Ectodermal cell (in vitro differentiated cells): Measurements from ENCODE around the gene ACSF2.
A peak's percentile ranks its signal among the peaks of the same experiment; 100 is the strongest.

Experiments used
- H3K27ac ChIP-seq: 2 replicates; pipeline ENCODE4 v1.7.0; 2013; ENCODE audit warnings: mild to moderate bottlenecking, low read depth, low read length; ENCODE audit not compliant: insufficient read depth, poor library complexity, severe bottlenecking
- H3K27me3 ChIP-seq: 2 replicates; pipeline ENCODE4 v1.7.0; 2013; ENCODE audit warnings: mild to moderate bottlenecking, low read length; ENCODE audit not compliant: insufficient read depth, control insufficient read depth, poor library complexity, severe bottlenecking
- H3K36me3 ChIP-seq: one replicate; pipeline ENCODE4 v1.7.0; 2013; ENCODE audit warnings: low read length; ENCODE audit not compliant: control insufficient read depth, insufficient read depth
- H3K4me1 ChIP-seq: one replicate; pipeline ENCODE4 v1.7.0; 2013; ENCODE audit warnings: low read length; ENCODE audit not compliant: control insufficient read depth, insufficient read depth
- H3K4me3 ChIP-seq: 2 replicates; pipeline ENCODE4 v1.7.0; 2013; ENCODE audit warnings: low read depth, low read length, control low read depth; ENCODE audit not compliant: insufficient read depth
- H3K9me3 ChIP-seq: 2 replicates; pipeline ENCODE4 v1.7.0; 2013; ENCODE audit warnings: mild to moderate bottlenecking, low read length, moderate library complexity; ENCODE audit not compliant: control insufficient read depth
- WGBS, 2 experiments: methylation state at CpG; one replicate each; pipeline ENCODE4 v1.1.7; 2013; ENCODE audit warnings: missing lambda C conversion rate in 2 of 2; 5-methylcytosine and 5-hydroxymethylcytosine counted together

ACSF2 gene

GRCh38 chr17:50501054-50501453, 75.0 kb downstream of the ACSF2 start:
- Histone ChIP-seq H3K27me3 (no peaks in the 10 kb centered on the region), H3K9me3 (no peaks in the 10 kb centered on the region), H3K4me1 (peaks cover 8% of the 10 kb centered on the region), H3K36me3 (no peaks in the 10 kb centered on the region), H3K27ac (no peak overlapping the region), H3K4me3 (no peak overlapping the region)
- 71 to 77% methylated on average over 4 of the region's 5 CpGs for WGBS, 2 experiments

- H3K36me3 ChIP-seq = no peaks in the 10 kb centered on the region
- no peaks in the 10 kb centered on the region for H3K27me3 ChIP-seq
- H3K9me3 ChIP-seq = no peaks in the 10 kb centered on the region
- H3K27ac ChIP-seq = no peak overlapping the region
- peaks cover 8% of the 10 kb centered on the region for H3K4me1 ChIP-seq
- no peak overlapping the region for H3K4me3 ChIP-seq
- WGBS, 2 experiments = 89 to 92% methylated on average over 9 of the region's 9 CpGs
Measured at GRCh38 chr17:50502301-50502990, 76.4 kb downstream of the ACSF2 start.

- Histone ChIP-seq H3K4me3 (no peak overlapping the region), H3K4me1 (peaks cover 12% of the 10 kb centered on the region), H3K27ac (no peak overlapping the region), H3K9me3 (no peaks in the 10 kb centered on the region), H3K36me3 (no peaks in the 10 kb centered on the region), H3K27me3 (no peaks in the 10 kb centered on the region)
- 85 to 86% methylated on average over 7 of the region's 7 CpGs for WGBS, 2 experiments
Measured at GRCh38 chr17:50505591-50506130, 79.6 kb downstream of the ACSF2 start.

GRCh38 chr17:50506298-50506697, 80.3 kb downstream of the ACSF2 start:
- Histone ChIP-seq H3K4me1 (peaks cover 18% of the 10 kb centered on the region), H3K27ac (no peak overlapping the region), H3K9me3 (no peaks in the 10 kb centered on the region), H3K27me3 (no peaks in the 10 kb centered on the region), H3K4me3 (no peak overlapping the region), H3K36me3 (no peaks in the 10 kb centered on the region)
- 89% methylated on average over 7 of the region's 7 CpGs for WGBS, 2 experiments

GRCh38 chr17:50507871-50508572, 82.0 kb downstream of the ACSF2 start, which contains the start of gene MYCBPAP:
TSS of gene MYCBPAP (plus strand) at chr17:50508439. CDS start at chr17:50508675, 236 bp downstream.
- H3K9me3 ChIP-seq = no peaks in the 10 kb centered on the region
- H3K4me1 ChIP-seq = peaks cover 23% of the 10 kb centered on the region
- H3K27ac ChIP-seq = no peak within 1 kb of the TSS
- H3K4me3 ChIP-seq = peak within 1 kb of the TSS; percentile 59
- 12% methylated on average over 66 of the region's 66 CpGs for WGBS, 2 experiments
- no peaks in the 10 kb centered on the region for H3K27me3 ChIP-seq
- no peaks in the 10 kb centered on the region for H3K36me3 ChIP-seq

- H3K4me1 ChIP-seq = peaks cover 20% of the 10 kb centered on the region
- H3K4me3 ChIP-seq = peak overlapping the region; percentile 59
- H3K9me3 ChIP-seq = no peaks in the 10 kb centered on the region
- H3K36me3 ChIP-seq = no peaks in the 10 kb centered on the region
- no peak overlapping the region for H3K27ac ChIP-seq
- 27% methylated on average over 32 of the region's 32 CpGs for WGBS, 2 experiments
- no peaks in the 10 kb centered on the region for H3K27me3 ChIP-seq
Measured at GRCh38 chr17:50508573-50509460, 82.8 kb downstream of the ACSF2 start.

GRCh38 chr17:50511058-50511457, 85.0 kb downstream of the ACSF2 start:
- Histone ChIP-seq H3K27ac (peak overlapping the region; percentile 4), H3K4me1 (peaks cover 33% of the 10 kb centered on the region), H3K36me3 (no peaks in the 10 kb centered on the region), H3K27me3 (no peaks in the 10 kb centered on the region), H3K9me3 (no peaks in the 10 kb centered on the region), H3K4me3 (no peak overlapping the region)
- WGBS, 2 experiments = 69 to 74% methylated on average over 3 of the region's 3 CpGs

GRCh38 chr17:50513495-50513894, 87.5 kb downstream of the ACSF2 start:
- Histone ChIP-seq H3K36me3 (no peaks in the 10 kb centered on the region), H3K4me1 (peaks cover 37% of the 10 kb centered on the region), H3K4me3 (no peak overlapping the region), H3K27me3 (no peaks in the 10 kb centered on the region), H3K9me3 (no peaks in the 10 kb centered on the region), H3K27ac (no peak overlapping the region)
- WGBS, 2 experiments = 91 to 95% methylated on average over 4 of the region's 4 CpGs

GRCh38 chr17:50514388-50514787, 88.4 kb downstream of the ACSF2 start:
- H3K36me3 ChIP-seq = no peaks in the 10 kb centered on the region
- WGBS, 2 experiments = 25 to 45% methylated on average over 3 of the region's 3 CpGs
- H3K9me3 ChIP-seq = no peaks in the 10 kb centered on the region
- no peaks in the 10 kb centered on the region for H3K27me3 ChIP-seq
- no peak overlapping the region for H3K27ac ChIP-seq
- H3K4me3 ChIP-seq = no peak overlapping the region
- H3K4me1 ChIP-seq = peaks cover 42% of the 10 kb centered on the region
